K562 (cell line): ENCODE measurements around the gene KIF1A. TPM values are rescaled to one million over a fixed set of nuclear protein-coding genes. Genes with fewer than 3 reads are reported as not detected.

ENCODE experiments used
- ATAC-seq: fragments of 200-7000 bp; cut with Tn5 transposase; 3 replicates; pipeline ENCODE4 v1.9.1; 2020; ENCODE audit warnings: moderate library complexity
- BruUV-seq: library from RNA; stranded (reverse); fragments of 400-500 nt; replicated peaks from 2 replicates; lab custom pipeline; 2021; lab: Mats Ljungman, UMichigan
- CTCF ChIA-PET: fragments of 300-600 bp; formaldehyde crosslinking; extraction: SDS; loops from one replicate; lab custom pipeline; 2021; ENCODE audit warnings: low intra/inter-chr PET ratio; lab: Yijun Ruan, JAX
- POLR2A ChIA-PET: fragments of 300-600, 350-650 bp; sonication (Branson Sonifier 250); formaldehyde crosslinking; extraction: SDS; loops from one replicate; lab custom pipeline; 2021; ENCODE audit warnings: antibody characterized with exemption, inconsistent platforms; lab: Yijun Ruan, JAX
- DNase-seq, 4 experiments: peaks; one replicate each; pipeline versions ENCODE4 v3.0.0 to v3.0.0-alpha.2; 2011 to 2018; ENCODE audit warnings: low spot score in 3 of 4, mixed read lengths in 3 of 4; ENCODE audit errors: extremely low read depth in 1 of 4
- FAIRE-seq: peaks from 2 replicates; lab custom pipeline; 2011; peaks lifted over from hg19 to GRCh38; lab: Jason Lieb, UNC
- H2AFZ ChIP-seq: 2 replicates; pipeline ENCODE4 v1.6.0; 2011; ENCODE audit warnings: low read depth, low read length, control low read depth, inconsistent platforms
- H3K27ac ChIP-seq: fragments of 200-600 bp; 3 replicates; pipeline ENCODE4 v1.8.0; 2011; ENCODE audit warnings: low read depth, mild to moderate bottlenecking, control low read depth, inconsistent platforms, low read length, moderate library complexity, mixed read lengths; ENCODE audit errors: extremely low read depth
- H3K27me3 ChIP-seq, 2 experiments: fragments of 300-600 bp in 1 of 2; 2 replicates in 1 of 2; 3 replicates in 1 of 2; pipeline versions ENCODE4 v1.6.0 to v1.8.0; 2011; ENCODE audit warnings: inconsistent platforms in 2 of 2, low read length in 2 of 2, mild to moderate bottlenecking in 1 of 2, mixed read lengths in 1 of 2, moderate library complexity in 1 of 2; ENCODE audit not compliant: control insufficient read depth in 2 of 2, insufficient read depth in 2 of 2
- H3K36me3 ChIP-seq: fragments of 300-600 bp; 3 replicates; pipeline ENCODE4 v1.8.0; 2011; ENCODE audit warnings: mild to moderate bottlenecking, low read length, inconsistent platforms; ENCODE audit not compliant: control insufficient read depth, insufficient read depth
- H3K4me1 ChIP-seq, 2 experiments: fragments of 200-600 bp in 1 of 2; replicated peaks in 1 of 2; 2 replicates in 1 of 2; 3 replicates in 1 of 2; pipeline versions ENCODE4 v1.5.1 to v1.8.0; 2011; ENCODE audit warnings: inconsistent platforms in 2 of 2, low read length in 2 of 2, mild to moderate bottlenecking in 1 of 2, mixed read lengths in 1 of 2, moderate library complexity in 1 of 2; ENCODE audit not compliant: control insufficient read depth in 2 of 2, insufficient read depth in 2 of 2
- H3K4me2 ChIP-seq: 2 replicates; pipeline ENCODE4 v1.6.1; 2011; ENCODE audit warnings: low read length, control low read depth, inconsistent platforms, mixed read lengths; ENCODE audit not compliant: insufficient read depth
- H3K4me3 ChIP-seq: fragments of 200-600 bp; sonication (generic), shearing (Covaris generic); 2 replicates; pipeline ENCODE4 v1.5.1; 2016; ENCODE audit warnings: control low read depth, inconsistent platforms
- H3K79me2 ChIP-seq: fragments of 200-600 bp; 3 replicates; pipeline ENCODE4 v1.8.0; 2011; ENCODE audit warnings: low read length, inconsistent platforms; ENCODE audit not compliant: control insufficient read depth, insufficient read depth
- H3K9ac ChIP-seq, 2 experiments: 2 replicates each; pipeline versions ENCODE4 v1.6.0 to v1.6.1; 2011; ENCODE audit warnings: low read depth in 2 of 2, low read length in 2 of 2, control low read depth in 1 of 2, inconsistent platforms in 1 of 2, mild to moderate bottlenecking in 1 of 2, mixed read lengths in 1 of 2; ENCODE audit not compliant: insufficient read depth in 1 of 2
- H3K9me1 ChIP-seq: one replicate; pipeline ENCODE4 v1.6.0; 2011; ENCODE audit warnings: inconsistent platforms, mild to moderate bottlenecking, low read length, moderate library complexity; ENCODE audit not compliant: control insufficient read depth, insufficient read depth
- H3K9me3 ChIP-seq: replicated peaks from 2 replicates; pipeline ENCODE4 v1.5.1; 2011; ENCODE audit warnings: low read depth, low read length, inconsistent platforms; ENCODE audit not compliant: control insufficient read depth, insufficient read depth
- H4K20me1 ChIP-seq: replicated peaks from 2 replicates; pipeline ENCODE4 v1.6.1; 2011; ENCODE audit warnings: low read length, inconsistent platforms, mixed read lengths; ENCODE audit not compliant: control insufficient read depth, insufficient read depth
- CTBP1 ChIP-seq: fragments of 450-650 bp; IDR thresholded peaks from 2 replicates; pipeline ENCODE4 v1.6.1; 2016; ENCODE audit warnings: borderline replicate concordance
- HOXB6 ChIP-seq: fragments of 250-450 bp; sonication (Bioruptor Pico); IDR thresholded peaks from 2 replicates; pipeline ENCODE4 v1.5.1; 2022; ENCODE audit warnings: mild to moderate bottlenecking, borderline replicate concordance
- KHSRP ChIP-seq: fragments of 450-650 bp; IDR thresholded peaks from 2 replicates; pipeline ENCODE4 v1.6.1; 2017
- LEF1 ChIP-seq: fragments of 450-650 bp; IDR thresholded peaks from 2 replicates; pipeline ENCODE4 v1.6.1; 2016; ENCODE audit warnings: mild to moderate bottlenecking
- MIER1 ChIP-seq: fragments of 450-650 bp; IDR thresholded peaks from 2 replicates; pipeline ENCODE4 v1.6.1; 2016; ENCODE audit warnings: antibody characterized with exemption, mild to moderate bottlenecking, low read depth
- NCOA2 ChIP-seq, 2 experiments: fragments of 450-650 bp; IDR thresholded peaks; 2 replicates each; pipeline ENCODE4 v1.6.1; 2018; ENCODE audit warnings: mild to moderate bottlenecking in 2 of 2, moderate library complexity in 1 of 2; ENCODE audit not compliant: partially characterized antibody in 2 of 2
- NEUROD1 ChIP-seq: fragments of 150-350 bp; IDR thresholded peaks from 2 replicates; pipeline ENCODE4 v1.6.1; 2014; ENCODE audit warnings: borderline replicate concordance, low read length, low read depth; ENCODE audit not compliant: partially characterized antibody
- SAP30 ChIP-seq: fragments of 200-600 bp; sonication (generic); IDR thresholded peaks from 2 replicates; pipeline ENCODE4 v1.6.1; 2012; ENCODE audit warnings: borderline replicate concordance, low read depth, mild to moderate bottlenecking, moderate library complexity, low read length, control low read depth, inconsistent platforms; ENCODE audit not compliant: insufficient read depth, poor library complexity, severe bottlenecking
- SMARCA5 ChIP-seq: fragments of 450-650 bp; IDR thresholded peaks from 2 replicates; pipeline ENCODE4 v1.6.1; 2016
- SRSF9 ChIP-seq: fragments of 200-400 bp; formaldehyde crosslinking; IDR thresholded peaks from 2 replicates; pipeline ENCODE4 v1.6.1; 2017; ENCODE audit warnings: low read depth, low read length, borderline replicate concordance
- ZBTB11 ChIP-seq, 3 experiments: fragments of 200-800 bp in 1 of 3; fragments of 250-450 bp in 1 of 3; fragments of 450-650 bp in 1 of 3; sonication (Bioruptor Pico) in 1 of 3; sonication (Bioruptor generic) in 1 of 3; formaldehyde crosslinking in 1 of 3; IDR thresholded peaks; 2 replicates each; pipeline versions ENCODE4 v1.6.1 to v1.8.0; 2016 to 2022; ENCODE audit warnings: mild to moderate bottlenecking in 2 of 3, missing genetic modification characterization in 2 of 3, missing compliant biosample characterization in 1 of 3, moderate library complexity in 1 of 3
- WGBS: fragments of 100-300 bp; shearing (Covaris generic); methylation state at CpG from one replicate; pipeline ENCODE4 v1.1.6; 2016; ENCODE audit warnings: low coverage, mixed read lengths; ENCODE audit not compliant: insufficient coverage; ENCODE audit errors: missing lambda C conversion rate; 5-methylcytosine and 5-hydroxymethylcytosine counted together
- in situ Hi-C: fragments of 300-500 bp; cut with MboI; formaldehyde crosslinking; loops from 4 replicates; pipeline ENCODE4 v1.15.0; 2018; ENCODE audit warnings: inconsistent platforms, mixed read lengths
- intact Hi-C: fragments of 100-400 bp; cut with micrococcal nuclease; formaldehyde crosslinking; loops from 2 replicates; pipeline ENCODE4 v1.14.2; 2022
- polyA plus RNA-seq, 8 experiments: library from polyadenylated mRNA; depleted of rRNA in 4 of 8; stranded (reverse) in 5 of 8; unstranded in 3 of 8; fragments of >200 nt; fragmentation: Nextera tagmentation in 2 of 8; fragmentation: Illumina TruSeq in 1 of 8; extraction: Ambion mirVana in 2 of 8; extraction: Trizol in 1 of 8; gene quantifications; 2 replicates each; pipeline versions ENCODE4 v1.2.1 to v1.2.3, GENCODE V29; 2011 to 2014; ENCODE audit warnings: inconsistent platforms in 1 of 8, missing spikeins in 1 of 8
- total RNA-seq, 7 experiments: library from RNA; depleted of rRNA in 6 of 7; stranded (reverse); fragments of >200 nt in 6 of 7; fragmentation: Illumina TruSeq in 2 of 7; extraction: Trizol in 2 of 7; gene quantifications; 2 replicates each; pipeline versions ENCODE4 v1.2.1 to v1.2.3, GENCODE V29; 2011 to 2021; ENCODE audit warnings: low replicate concordance in 1 of 7
- TF ChIP-seq, protein P1 (sequence below): sonication (generic); formaldehyde crosslinking; IDR thresholded peaks from 2 replicates; pipeline ENCODE4 v1.8.1; 2023; ENCODE audit warnings: mild to moderate bottlenecking, missing genetic modification reagents

The KIF1A gene
- total and polyA plus RNA-seq, 9 of the 15 experiments (the other 6 are each of a cell fraction or from before 2014, with no cell fraction given), result 0.07 to 1.4 (median 0.45) TPM; not detected in 2

- Histone ChIP-seq H3K79me2 (no peaks in the 10 kb centered on the region), H3K36me3 (no peaks in the 10 kb centered on the region), H3K27ac (no peak overlapping the region), H3K4me2 (no peak overlapping the region), H3K9me3 (no peaks in the 10 kb centered on the region), H4K20me1 (no peaks in the 10 kb centered on the region; the same call in 1 of the 2 replicates), H3K4me3 (no peak overlapping the region), H3K27me3 (peaks cover 0 to 33% of the 10 kb centered on the region in 2 experiments; a peak in 3 of 5 replicates), H3K9ac (no peak overlapping the region), H3K9me1 (no peaks in the 10 kb centered on the region), H2AFZ (no peak overlapping the region), H3K4me1 (no peaks in the 10 kb centered on the region)
- TF ChIP-seq SMARCA5, result no peak
- TF ChIP-seq HOXB6 (CRISPR knock-in tag), result no peak
- TF ChIP-seq, protein P1, sequence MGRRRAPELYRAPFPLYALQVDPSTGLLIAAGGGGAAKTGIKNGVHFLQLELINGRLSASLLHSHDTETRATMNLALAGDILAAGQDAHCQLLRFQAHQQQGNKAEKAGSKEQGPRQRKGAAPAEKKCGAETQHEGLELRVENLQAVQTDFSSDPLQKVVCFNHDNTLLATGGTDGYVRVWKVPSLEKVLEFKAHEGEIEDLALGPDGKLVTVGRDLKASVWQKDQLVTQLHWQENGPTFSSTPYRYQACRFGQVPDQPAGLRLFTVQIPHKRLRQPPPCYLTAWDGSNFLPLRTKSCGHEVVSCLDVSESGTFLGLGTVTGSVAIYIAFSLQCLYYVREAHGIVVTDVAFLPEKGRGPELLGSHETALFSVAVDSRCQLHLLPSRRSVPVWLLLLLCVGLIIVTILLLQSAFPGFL (CRISPR knock-in tag), result no peak
- no peak for TF ChIP-seq SRSF9
- no peak for TF ChIP-seq MIER1
- TF ChIP-seq KHSRP, result no peak
- TF ChIP-seq LEF1, result no peak
- no peak for TF ChIP-seq CTBP1
- TF ChIP-seq ZBTB11 (CRISPR knock-in tag; IDR thresholded peaks at IDR 0.05), result no peak
- TF ChIP-seq NEUROD1, result no peak
- no peak for TF ChIP-seq NCOA2 (IDR thresholded peaks at IDR 0.05; ENCODE audit: partially characterized antibody in 2 of 2)
- TF ChIP-seq SAP30, result no peak
- ATAC-seq (peak; percentile 62), FAIRE-seq (no peak), DNase-seq (peak; percentile 7 to 31 (median 24))
- in situ Hi-C loops (no loop called here), intact Hi-C loops (no loop called here)
- BruUV-seq, result no TSS peak
- ChIA-PET CTCF (no interaction called here), POLR2A (no interaction called here)
- 0% methylated on average over 8 of the region's 10 CpGs for WGBS
Measured at GRCh38 chr2:240685771-240686371, 134.1 kb downstream of the KIF1A start.
